Measurements from ENCODE around the gene GPR143. TPM values are rescaled to one million over a fixed set of nuclear protein-coding genes. Genes with fewer than 3 reads are reported as not detected.

Gene GPR143
- 4.6 and 5.5 TPM in 2 replicates for total RNA-seq

GRCh38 chrX:9765737-9766097 is at the start of gene GPR143:
TSS of gene GPR143 (minus strand) at chrX:9765847. CDS start at chrX:9765817, 30 bp downstream.

GRCh38 chrX:9785944-9786797 is 20.5 kb upstream of the GPR143 start, which contains the start of gene SHROOM2:
TSS of gene SHROOM2 (plus strand) at chrX:9786429. CDS start at chrX:9786546, 117 bp downstream.

Other genes starting within 250 kb of the GPR143 start
- gene SHROOM2, start 20.6 kb upstream of the GPR143 start, total RNA-seq = 7.3 and 9.4 TPM in 2 replicates
- not detected in 2 replicates for gene CLDN34, start 201.5 kb upstream of the GPR143 start, total RNA-seq